ENCODE results near the gene SLC26A3.

The SLC26A3 gene

DNA sequence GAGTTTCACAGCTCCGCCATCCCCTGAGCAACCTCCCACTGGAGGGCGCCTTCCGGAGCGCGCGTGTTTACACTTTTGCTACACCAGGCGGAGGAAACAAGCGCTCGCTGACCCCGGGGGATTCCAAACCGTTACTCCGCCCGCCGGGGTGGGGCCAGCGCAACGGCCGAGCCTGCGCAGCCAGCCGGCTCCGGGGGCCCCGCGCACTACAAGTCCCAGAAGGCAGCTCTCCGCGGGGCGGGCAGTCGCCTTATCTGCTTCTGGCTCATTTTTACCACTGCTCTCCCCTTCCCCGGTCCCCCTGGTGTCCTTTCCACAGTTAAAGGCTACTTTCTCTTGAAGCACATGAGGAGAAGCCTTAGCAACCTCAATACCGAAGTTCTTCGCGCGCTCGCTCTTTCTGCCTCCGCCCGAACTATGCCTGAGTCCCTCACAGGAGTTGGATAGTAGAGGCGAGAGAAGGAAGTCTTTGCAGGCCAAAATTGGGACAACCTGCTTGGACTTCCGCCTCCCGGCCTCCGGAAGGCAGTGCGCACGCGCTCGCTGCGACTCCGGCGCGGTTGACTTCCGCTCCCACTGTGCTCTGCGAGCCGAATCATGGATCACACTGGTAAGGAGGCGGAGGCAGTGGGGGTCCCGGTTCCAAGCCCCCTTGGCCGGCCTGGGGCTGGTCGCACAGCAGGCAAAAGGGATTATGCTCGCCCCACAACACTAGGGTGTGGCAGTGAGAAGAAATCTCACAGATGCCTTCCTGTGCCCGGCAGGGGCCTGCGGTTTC is 59.3 kb downstream of the SLC26A3 start, which contains the start of gene CBLL1:
TSS of gene CBLL1 (plus strand) at position 576 of the 778 bp plus-strand sequence. CDS start at position 598, 22 bp downstream.
- peak; percentile 97 for DNase-seq

DNA sequence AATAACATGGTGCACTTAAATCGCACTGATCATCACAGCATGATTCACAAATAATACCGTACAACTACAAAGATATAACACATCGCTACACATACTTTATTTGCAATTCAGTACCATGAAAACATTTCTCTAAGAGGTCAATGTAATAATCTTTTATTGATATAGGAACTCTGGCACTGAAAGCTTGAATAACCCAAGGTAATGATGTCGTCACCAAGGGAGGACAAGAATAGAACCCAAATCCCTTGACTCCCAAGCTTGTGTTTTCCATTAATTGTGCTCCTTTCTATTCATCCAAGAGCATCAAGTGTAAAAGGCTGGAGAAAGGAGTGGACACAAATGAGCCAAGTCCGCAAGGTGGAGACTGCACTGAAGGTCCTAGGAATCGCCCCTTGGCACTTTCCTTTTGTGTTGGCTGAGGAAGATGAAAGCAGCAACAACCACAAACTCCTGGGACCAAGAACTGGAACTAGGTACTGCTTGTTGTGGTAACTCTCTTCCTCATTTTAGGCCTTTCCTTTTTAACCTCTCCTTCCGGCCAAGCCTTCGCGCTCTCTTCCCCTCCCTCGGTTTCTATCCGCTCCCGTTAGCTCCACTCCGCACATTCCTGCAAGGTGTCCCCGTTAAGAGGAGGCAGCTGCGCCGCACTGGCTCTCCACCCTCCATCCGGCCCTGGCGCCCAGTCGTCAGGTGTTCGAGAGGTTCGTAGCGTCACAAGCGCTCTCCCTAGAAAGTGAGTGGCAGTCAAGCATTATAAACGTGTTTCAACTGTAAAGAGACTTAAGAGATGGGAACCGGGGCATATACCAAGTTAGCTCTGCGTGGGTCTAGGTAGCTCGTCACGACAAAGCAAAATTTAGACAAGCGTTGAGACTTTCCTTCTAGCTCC is 60.1 kb downstream of the SLC26A3 start:
- DNase-seq: no peak

DNA sequence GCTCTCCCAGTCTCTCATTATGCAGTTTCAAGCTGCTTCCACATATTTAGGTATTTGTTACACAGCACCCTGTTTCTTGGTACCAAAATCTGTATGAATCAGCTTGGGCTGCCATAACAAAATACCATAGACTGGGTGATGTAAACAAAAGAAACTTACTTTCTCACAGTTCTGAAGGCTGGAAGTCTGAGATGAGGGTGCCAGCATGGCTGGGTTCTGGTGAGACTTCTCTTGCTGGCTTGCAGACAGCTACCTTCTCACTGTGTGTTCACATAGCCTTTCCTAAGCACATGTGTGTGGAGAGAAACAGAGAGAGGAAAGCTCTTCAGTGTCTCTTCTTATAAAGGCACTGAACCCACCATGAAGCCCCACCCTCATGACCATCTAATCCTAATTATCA is 74.7 kb downstream of the SLC26A3 start:
- no peak for DNase-seq

DNA sequence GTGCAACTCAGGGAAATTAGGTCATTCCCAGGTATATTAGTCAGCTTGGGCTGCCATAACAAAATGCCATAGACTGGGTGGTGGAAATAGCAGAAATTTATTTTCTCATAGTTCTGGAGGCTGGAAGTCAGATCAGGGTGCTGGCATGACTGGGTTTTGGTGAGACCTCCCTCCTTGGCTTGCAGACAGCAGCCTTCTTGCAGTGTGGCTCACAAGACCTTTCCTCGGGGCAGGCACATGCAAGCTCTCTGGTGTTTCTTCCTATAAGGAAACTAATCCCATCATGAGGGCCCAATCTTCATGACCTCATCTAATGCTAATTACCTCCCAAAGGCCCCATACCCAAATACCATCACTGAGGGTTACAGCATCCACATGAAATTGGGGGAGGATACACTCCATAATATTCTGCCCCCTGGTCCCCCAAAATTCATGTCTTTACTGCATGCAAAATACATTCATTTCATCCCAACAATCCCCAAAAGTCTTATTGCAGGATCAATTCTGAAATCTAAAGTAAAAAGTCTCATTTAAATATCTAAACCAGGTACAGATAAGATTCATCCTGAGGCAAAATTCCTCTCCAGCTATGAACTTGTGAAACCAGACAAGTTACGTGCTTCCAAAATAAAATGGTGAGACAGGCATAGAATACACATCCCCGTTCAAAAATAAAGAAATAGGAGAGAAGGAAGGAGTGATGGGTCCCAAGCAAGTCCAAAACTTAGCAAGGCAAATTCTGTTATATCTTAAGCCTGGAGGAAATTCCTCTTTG is 76.5 kb downstream of the SLC26A3 start:
- no peak for DNase-seq

DNA sequence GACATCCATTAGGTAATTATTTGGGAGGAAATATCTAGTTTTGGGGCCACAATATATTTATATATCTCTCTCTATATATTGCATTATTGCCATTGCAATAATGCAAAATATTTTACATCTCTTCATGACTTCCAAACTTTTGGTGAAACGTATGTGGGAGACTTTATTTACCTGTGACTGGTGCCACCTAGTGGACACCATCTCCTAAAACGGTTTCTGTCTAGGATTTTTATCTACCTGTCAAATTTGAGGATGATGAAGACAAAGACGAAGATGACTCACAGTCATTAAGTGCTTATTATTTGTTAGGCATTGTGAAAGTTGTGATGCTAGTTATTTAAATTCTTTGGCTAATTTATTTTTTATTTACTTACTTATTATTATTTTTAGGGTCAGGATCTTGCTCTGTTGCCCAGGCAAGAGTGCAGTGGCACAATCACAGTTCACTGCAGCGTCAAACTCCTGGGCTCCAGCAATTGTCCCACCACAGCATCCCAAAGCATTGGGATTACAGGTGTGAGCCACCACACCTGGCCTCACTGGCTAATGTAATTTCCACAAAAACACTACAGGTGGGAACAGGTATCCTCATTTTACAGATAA is 77.8 kb downstream of the SLC26A3 start:
- DNase-seq: no peak

DNA sequence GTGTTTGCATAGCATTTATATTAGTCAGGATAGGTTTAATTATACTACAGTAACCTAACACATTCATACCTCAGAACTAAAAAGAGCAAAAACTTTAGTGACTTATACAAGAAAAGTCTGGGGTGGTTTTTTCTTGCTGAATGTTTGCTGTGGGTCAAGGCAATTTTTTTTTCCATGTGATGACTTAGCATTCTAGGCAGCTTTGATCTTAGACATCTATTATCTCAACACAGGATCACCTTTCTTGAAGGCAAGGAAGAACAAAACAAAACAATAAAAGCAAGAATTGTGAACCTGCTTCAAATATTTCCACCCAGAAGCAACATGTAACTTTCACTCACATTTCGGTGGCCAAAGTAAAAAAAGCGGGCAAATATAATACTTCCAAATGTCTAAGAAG is 79.8 kb downstream of the SLC26A3 start:
- DNase-seq: no peak

DNA sequence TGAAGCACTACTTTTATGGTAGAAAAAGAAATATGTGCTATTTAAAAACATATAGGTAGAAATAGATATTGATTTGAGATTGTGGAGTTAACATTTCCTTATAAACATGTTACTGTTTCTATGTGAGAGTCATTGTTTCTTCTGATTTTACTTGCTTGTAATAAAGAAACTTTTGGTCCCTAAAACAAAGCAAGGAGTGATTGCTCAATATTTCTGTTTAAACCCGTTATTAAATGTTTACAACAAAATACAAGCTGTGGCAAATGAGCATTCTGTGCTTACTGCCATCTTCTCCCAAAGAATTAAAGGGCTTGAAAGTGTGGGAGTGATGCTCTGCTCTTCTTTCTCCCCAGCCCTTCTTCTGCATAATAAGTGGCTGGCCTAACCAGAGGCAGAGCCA is 81.7 kb downstream of the SLC26A3 start:
- DNase-seq: no peak

DNA sequence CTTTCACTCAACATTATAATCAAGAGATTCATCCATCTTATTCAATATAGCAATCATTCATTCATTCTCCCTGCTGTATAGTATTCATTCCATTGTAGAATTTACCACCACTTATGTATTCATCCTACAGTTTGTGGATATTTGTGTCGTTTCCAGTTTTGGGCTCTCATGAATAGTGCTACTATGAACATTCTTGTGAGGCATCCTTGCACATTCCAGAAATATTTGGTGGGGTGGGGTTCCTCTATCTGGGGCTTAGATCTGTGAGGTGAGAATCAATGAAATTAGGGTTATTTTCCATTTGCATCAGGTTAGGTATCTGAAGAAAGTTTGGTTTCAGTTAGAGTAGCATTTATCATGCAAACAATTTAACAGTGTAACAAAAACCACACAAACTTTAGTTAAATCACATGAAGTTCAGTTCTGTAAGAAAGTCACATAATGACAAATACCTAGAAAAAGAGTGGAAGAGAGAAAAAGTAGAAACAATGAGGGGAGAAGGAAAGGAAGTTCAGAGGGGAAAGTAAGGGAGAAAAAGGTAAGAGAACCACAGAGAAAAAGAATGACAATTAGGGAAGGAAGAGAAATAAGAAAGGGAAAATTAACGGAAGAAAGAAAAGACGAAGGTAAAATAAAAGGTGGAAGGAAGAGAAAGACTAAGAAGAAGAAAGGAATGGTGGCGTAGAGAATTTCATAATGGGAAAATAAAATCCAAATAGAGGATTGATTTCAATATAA is 84.4 kb downstream of the SLC26A3 start:
- no peak for DNase-seq

DNA sequence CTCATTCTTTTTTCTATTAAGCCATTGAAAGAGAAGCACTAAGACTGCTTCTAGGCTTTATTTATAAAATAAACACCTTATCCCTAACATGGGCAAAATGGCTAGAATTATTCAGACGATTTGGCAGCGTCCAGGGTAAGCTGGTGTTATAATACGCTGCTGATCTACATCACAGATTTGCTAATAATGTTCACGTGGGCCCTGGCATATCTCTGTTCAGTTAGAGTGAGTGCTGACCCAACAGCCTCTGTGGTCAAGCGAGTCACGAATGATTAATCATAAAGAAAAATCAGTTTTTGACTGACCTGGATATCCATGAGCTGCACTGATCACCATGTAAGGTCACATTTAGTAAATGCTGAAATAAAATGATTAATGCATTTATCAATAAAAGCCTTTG is 87.5 kb downstream of the SLC26A3 start:
- DNase-seq: no peak

Measured in activated CD4-positive, alpha-beta T cell treated with anti-CD3 and anti-CD28 coated beads for 1 hour (primary cell).